ENCODE results near the gene CPZ. TPM values are rescaled to one million over a fixed set of nuclear protein-coding genes. Genes with fewer than 3 reads are reported as not detected.

Gene CPZ
- total RNA-seq, 4 donors from 2014 or later: 0.75 to 6.1 TPM; not detected in 2

DNA sequence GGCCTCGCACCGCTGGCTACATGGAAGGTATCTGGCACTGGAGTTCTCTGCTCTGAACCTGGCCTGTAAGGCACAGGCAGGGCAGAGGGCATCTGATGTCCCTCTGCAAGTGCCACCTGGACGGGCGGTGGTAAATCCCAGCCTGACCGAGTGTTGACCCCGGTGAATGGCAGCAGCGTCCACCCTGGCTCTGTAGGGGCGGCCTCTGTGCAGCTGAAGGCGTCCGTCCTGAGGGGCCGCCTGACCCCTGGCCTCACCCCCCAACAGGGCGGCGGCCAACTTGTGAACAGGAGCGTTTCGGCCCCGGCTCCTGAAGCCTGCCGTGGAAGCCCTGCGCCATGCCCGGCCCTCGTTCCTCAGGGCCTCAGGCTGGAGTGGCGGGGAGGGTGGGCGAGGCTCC, 51.4 kb downstream of the CPZ start:
- TF ChIP-seq, protein P1, sequence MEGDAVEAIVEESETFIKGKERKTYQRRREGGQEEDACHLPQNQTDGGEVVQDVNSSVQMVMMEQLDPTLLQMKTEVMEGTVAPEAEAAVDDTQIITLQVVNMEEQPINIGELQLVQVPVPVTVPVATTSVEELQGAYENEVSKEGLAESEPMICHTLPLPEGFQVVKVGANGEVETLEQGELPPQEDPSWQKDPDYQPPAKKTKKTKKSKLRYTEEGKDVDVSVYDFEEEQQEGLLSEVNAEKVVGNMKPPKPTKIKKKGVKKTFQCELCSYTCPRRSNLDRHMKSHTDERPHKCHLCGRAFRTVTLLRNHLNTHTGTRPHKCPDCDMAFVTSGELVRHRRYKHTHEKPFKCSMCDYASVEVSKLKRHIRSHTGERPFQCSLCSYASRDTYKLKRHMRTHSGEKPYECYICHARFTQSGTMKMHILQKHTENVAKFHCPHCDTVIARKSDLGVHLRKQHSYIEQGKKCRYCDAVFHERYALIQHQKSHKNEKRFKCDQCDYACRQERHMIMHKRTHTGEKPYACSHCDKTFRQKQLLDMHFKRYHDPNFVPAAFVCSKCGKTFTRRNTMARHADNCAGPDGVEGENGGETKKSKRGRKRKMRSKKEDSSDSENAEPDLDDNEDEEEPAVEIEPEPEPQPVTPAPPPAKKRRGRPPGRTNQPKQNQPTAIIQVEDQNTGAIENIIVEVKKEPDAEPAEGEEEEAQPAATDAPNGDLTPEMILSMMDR (IDR thresholded peaks at IDR 0.05; ENCODE audit: low read depth): no peak

DNA sequence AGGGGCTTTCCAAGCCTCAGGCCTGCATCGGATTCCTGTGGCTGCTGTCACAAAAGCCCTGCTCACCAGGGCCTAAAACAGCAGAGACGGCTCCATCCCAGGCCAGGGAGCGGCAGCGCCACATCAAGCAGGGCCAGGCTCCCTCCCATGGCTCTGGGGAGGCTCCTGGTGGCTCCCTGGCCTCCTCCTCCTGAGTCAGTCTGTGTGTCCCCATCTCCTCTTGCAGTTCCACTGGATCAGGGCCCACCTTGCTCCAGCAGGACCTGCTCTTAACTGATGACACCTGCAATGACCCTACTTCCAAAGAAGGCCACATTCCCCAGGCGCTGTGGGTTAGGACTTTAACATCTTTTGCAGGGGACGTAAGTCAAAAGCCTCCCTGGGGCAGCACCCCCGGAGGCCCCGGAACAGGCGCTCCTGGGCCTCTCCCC, 51.9 kb downstream of the CPZ start:
- TF ChIP-seq, protein P1 (IDR thresholded peaks at IDR 0.05; ENCODE audit: low read depth): no peak

DNA sequence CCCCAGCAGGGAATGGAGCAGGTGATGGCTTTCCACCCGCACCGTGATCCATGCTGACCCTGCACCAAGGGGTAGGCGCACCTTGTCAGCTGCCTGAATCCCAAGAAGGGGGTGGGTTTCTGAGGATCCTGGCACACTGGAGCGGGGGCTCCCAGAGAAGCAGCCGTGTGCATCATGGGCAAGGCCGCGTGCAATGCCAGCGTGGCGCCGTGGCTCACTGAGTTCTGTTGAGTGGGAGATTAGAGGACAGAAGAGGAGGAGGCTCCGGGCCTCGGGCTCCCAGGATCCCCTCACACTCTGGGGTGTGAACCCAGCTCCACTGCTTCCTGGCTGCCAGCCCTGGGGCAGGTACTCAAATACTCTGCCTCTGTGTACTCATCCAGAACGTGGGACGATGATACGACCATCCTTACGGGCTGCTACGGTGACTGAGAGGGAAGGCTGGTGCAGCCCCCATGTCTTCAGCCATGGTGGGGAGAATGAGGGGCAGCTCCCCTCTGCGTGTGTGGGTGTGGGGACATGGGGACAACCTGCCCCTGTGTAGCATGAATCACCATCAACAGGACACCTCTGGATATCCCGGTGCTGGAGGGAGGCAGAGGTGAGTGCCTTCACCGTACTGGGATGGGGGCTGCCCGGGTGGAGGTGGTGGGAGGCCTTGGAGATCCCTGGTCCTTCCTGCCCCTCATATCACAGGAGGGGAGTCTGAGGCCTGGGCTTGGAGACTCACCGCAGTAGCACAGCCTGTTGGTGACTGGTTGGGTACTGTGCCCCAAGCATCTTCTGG, 52.6 kb downstream of the CPZ start:
- TF ChIP-seq, protein P1 (IDR thresholded peaks at IDR 0.05; ENCODE audit: low read depth): no peak

DNA sequence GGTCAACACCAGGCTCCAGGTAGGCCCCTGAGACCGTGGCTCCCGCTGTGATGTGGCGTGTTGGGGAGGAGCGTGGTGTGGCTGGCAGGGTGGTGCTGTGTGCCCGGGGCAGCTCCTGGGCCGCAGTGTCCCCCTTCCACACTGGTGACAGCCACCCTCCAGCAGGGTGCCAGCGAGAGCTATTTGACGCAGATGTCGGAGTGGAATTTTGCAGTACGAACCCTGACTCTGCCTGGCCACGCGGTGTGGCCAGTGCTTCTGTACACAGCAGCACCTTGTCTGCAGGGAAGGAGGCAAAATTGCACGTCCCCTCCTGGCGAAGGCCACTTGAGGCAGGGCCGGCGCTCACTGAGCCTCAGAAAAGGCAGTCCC, 53.2 kb downstream of the CPZ start:
- TF ChIP-seq, protein P1 (IDR thresholded peaks at IDR 0.05; ENCODE audit: low read depth): no peak

DNA sequence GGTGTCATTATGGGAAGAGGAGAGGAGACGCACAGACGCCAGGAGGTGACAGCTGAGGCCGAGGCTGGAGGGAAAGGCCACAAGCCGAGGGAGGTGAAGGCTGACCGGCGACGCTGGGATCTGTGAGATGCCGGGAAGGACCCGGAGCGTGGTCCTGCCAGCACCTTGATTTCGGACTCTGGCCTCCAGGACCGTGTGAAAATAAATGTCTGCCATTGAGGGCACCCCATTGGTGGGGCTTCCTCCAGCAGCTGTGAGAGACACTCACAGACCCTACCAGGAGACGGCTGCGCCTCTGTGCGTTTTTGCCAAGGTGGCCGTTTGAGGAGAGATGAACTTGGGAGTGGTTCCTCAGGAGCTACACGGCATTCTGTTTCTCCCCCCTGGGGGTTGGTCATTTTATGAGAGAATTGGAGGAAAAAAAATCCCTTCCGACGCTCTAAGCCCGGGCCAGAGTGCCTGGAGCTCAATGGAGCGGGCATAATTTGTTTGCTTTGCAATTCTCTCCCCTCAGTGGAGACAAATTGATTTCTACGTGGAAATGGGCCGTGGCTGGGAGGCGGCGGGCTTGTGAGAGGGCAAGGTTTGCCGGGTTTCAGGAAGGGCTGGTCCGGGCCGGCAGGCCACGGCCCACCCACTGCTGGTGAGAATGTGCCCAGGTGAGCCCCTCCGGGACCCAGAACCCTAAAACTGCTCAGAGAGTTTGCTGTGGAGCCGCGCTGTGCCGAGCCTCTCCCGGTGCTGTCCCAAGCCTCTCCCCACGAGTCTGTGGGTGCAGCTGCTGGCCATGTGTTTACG, 53.9 kb downstream of the CPZ start:
- TF ChIP-seq, protein P1 (IDR thresholded peaks at IDR 0.05; ENCODE audit: low read depth): no peak

DNA sequence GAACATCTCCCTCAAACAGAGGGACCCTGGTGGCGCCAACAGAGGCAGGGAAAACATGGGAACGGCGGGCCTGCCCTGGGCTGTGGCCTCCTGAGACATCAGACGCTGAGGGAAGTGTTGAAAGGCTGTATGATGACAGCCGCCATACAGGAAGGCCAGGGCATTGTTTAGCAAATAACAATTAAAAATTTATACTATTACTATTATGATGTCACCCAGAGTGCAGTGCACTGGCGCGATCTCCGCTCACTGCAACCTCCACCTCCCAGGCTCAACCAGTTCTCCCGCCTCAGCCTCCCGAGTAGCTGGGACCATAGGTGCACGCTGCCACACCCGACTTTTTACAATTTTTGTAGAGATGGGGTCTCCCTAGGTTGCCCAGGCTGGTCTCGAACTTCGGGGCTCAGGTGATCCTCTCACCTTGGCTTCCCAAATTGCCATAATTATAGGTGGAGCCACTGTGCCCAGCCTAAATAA, 54.6 kb downstream of the CPZ start:
- TF ChIP-seq, protein P1 (IDR thresholded peaks at IDR 0.05; ENCODE audit: low read depth): no peak

DNA sequence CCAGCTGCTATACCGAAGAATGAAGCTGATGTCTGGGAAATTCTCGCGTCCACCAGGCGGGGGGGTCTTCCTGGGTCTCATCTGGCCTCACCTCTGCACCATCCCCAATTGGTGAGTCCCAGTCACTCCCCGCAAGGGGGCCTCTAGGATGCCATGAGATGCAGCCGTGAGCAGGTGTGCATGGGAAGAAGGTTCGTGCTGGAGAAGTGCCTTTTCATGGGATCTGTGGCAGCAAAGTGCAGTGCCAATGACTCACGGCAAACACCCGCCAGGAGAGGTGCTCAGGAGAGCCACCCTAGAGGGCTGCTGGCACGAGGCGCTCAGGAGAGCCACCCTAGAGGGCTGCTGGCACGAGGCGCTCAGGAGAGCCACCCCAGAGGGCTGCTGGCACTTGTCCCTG, 55.1 kb downstream of the CPZ start:
- TF ChIP-seq, protein P1 (IDR thresholded peaks at IDR 0.05; ENCODE audit: low read depth): no peak
